NCI-H2196 (cell line): ENCODE measurements around the gene PFKFB4.
"Not testable (repeated sequence)": the region's sequence is repeated elsewhere in the genome, so short reads cannot be mapped to it uniquely, and the experiment has no call there.

ENCODE experiments used
- DNase-seq: peaks from one replicate; lab custom pipeline; 2025; ENCODE audit not compliant: unreplicated experiment; lab: John Stamatoyannopoulos, UW

Gene PFKFB4

GRCh38 chr3:48535578-48535977, 21.0 kb downstream of the PFKFB4 start:
- DNase-seq = no peak

GRCh38 chr3:48532977-48533337, 23.6 kb downstream of the PFKFB4 start:
- no peak for DNase-seq

- DNase-seq = no peak
These were observed 24.2 kb downstream of the PFKFB4 start for GRCh38 chr3:48532271-48532976.

GRCh38 chr3:48530701-48531100, 25.9 kb downstream of the PFKFB4 start:
- not testable (repeated sequence) for DNase-seq

DNA sequence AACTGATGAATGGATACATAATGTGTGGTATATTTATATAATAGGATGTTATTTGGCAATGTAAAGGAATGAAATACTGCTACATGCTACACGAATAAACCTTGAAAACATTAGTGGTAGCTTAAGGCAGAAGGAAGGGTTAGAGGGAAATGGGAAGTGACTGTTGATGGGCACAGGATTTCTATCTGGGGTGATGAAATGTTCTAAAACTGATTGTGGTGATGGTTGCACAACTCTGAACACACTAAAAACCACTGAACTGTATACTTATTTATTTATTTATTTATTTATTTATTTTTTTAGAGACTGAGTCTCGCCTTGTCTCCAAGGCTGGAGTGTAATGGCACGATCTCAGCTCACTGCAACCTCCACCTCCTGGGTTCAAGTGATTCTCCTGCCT, 27.8 kb downstream of the PFKFB4 start:
- no peak for DNase-seq

- DNase-seq = no peak
These were observed 28.6 kb downstream of the PFKFB4 start for GRCh38 chr3:48528048-48528447.

DNA sequence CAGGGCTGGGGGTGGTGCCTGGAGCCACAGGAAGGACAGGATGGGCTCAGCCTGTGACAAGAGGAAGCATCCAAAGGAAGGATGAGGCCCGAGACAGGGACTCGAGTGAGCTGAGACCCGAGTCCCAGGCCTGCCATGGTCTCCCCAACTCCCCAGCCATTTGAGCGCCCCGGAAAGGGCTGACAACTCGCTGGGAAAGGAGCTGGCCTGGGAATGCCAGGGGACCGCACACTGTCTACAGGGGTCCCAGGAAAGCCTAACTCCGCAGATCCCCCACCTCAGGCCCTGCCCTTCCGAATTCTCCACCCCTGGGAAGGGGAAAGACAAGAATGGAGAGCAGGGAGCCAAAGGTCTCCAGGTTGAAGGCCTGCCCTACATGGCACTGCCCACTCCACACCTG, 31.6 kb downstream of the PFKFB4 start:
- no peak for DNase-seq

GRCh38 chr3:48521635-48522034, 35.0 kb downstream of the PFKFB4 start:
- no peak for DNase-seq

DNA sequence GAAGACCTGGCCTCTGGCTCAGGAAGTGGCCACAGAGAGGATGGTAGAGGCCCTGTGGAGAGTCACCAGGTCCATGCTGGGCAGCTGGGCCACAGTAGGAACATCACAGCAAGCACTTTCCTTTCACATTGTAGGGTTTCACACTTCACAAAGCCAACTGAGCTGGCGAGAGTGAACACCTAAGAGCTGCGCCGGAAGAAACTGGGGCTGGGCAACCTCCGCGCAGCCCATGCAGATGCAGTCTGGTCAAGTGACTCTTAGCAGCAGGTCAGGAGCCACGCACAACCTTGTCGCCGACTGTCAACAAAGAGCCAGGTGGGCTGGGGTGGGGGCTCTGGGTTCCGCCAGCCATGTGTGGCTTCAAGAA, 37.3 kb downstream of the PFKFB4 start:
- DNase-seq = no peak

DNA sequence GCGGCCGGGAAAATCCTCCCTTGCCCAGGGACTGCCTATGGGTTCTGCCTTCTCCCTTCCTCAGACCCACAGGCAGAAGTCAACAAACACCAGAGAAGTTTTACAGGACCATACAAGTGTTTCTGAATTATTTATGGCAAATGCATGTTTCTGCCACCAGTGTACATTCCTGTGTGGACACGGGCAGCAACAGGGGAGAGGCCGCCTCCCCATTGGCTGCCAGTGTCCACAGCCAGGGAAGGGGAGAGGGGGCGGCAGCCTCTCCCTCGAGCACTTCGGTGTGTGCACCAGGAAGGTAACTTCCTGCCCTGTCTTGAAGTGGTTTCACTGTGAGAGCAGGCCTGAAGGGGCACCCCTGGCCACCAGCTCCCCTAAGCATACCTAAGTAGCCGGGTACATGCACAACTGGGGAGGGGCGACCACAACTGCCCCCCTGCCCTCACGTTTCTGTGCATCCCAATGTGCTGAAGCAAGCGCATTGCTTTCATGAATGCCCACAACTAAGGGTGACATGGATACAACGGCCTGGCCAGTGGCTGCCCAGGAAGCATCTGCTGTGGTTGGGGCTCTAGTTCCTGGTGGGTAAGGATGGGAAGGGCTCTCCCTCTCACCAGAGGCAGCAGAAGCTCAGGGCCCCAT, 37.8 kb downstream of the PFKFB4 start:
- no peak for DNase-seq

GRCh38 chr3:48518069-48518468, 38.5 kb downstream of the PFKFB4 start:
- no peak for DNase-seq

DNA sequence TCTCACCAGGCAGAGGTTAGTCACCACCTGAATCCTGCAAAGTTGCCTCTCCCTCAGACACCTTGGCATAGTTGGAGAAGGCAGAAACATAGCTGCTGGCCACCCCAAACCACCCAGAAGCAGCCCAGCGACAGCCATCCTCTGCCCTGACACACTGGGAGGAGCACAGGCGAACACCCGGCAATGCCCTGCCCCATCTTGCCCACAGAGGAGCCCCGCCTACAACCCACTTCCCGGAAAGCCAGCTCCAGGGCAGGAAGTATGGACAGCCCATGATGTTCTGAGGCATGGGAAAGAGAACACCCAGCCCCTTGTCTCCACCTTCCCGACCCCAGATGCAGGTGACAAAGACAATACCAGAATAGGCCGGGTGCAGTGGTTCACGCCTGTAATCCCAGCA, 40.0 kb downstream of the PFKFB4 start:
- no peak for DNase-seq

DNA sequence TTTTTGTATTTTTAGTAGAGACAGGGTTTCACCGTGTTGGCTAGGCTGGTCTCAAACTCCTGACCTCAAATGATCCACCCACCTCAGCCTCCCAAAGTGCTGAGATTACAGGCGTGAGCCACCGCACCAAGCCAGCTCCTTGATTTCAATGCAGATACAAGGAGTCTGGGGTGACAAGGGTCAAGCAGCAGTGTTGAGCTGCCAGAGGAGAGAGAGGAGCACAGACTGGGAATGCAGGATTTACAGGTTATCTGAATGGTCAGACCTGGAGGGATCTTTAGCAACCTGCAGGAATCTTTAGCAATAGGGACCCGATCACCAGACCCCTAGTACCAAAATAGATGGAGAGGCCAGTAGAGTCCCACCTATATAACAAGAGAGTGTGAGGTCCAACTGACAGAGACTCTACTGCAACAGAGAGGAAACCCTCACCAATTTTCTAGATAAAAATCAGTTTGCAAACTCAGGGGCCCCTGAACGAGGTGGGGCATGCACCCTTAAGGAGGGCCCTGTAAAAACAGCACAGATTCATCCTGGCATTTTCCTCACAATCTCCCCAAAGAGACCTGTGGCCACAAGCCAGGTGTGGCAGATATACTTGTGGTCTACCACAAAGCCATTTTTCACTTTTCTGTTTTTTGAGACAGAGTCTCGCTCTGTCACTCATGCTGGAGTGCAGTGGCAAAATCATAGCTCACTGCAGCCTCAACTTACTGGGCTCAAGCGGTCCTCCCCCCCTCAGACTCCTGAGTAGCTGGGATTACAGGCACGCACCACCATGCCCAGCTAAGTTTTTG, 42.0 kb downstream of the PFKFB4 start:
- no peak for DNase-seq

GRCh38 chr3:48511551-48511950, 45.1 kb downstream of the PFKFB4 start:
- DNase-seq = no peak

DNA sequence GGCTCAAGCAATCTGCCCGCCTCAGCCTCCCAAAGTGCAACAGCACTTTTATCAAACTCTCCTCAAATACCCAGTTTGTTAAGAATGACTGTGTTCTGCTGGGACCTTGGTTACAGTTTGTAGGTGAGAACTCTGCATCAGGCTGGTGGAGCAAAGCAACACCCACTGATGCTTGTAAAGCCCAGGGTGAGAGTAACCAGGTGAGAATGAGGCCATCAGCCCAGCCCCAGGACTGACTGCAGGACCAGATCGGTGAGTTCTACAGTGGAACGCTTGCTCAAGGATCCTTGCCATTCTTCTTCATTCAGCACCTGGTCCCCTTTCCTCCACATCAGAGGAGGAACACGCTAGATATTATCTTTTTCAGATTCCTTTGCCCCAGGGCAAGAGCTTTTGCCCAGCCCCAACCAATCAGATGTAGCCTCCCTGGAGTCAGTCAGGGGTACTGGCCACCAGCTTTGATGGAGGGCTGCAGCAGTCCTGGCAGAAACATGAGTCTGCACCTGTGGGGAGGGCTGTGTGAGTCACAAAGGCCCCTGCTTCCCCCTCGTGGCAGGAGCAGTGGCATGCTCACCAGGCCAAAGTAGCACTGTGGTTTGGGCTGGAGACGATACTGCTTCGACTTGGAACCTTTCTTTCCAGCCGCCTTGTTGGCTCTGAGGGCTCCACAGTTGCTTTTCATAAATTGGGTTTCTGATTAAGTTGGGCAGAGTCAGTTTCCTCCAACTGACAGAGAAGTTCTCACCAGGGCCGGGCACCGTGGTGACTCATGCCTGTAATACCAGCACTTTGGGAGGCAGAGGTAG, 49.1 kb downstream of the PFKFB4 start:
- peak; percentile 30 for DNase-seq

GRCh38 chr3:48505968-48506504, 50.6 kb downstream of the PFKFB4 start:
- DNase-seq = no peak

- DNase-seq = no peak
These were observed 51.5 kb downstream of the PFKFB4 start for GRCh38 chr3:48505146-48505545.

- peak; percentile 10 for DNase-seq
These were observed 52.3 kb downstream of the PFKFB4 start, which contains the start of gene SHISA5 for GRCh38 chr3:48504051-48504946. Gene SHISA5, minus strand, starts transcription at chr3:48504174. Its CDS starts 80 bp downstream, at chr3:48504094.

DNA sequence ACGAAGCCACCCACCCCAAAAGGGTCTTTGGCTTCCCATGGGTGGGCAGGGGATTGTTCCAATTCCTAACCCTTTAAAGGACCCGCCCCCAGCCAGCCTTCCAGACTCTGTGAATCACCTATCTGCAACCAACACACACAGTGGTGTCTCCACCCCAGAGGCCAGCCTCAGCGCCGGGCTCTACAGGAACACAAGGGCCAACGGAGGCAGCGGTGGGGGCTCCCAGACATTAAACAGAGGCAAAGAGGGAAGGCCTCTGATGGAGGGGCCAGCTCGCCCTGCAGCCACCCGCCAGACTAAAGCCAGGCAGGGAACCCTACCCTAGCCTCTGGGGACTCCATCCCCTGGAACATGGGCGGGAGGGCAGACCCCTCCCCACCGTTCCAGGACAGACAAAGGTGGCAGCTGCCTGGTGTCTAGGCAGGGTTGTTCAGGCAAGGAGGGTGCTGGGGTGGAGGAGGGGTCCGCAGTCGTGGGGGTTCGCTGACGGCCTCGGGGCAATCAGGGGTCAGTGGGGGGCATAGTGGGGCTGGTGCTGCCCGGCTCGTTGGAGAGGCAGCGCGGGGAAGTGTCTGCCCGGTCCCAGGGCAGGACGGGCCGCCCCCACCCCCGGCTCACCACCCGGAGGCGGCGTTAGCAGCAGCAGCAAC, 53.1 kb downstream of the PFKFB4 start:
- DNase-seq = no peak
